H1 (cell line): Measurements from ENCODE around the gene CDH22. TPM values are rescaled to one million over a fixed set of nuclear protein-coding genes. Genes with fewer than 3 reads are reported as not detected.

Experiments
- CTCF ChIA-PET: fragments of 300-600 bp; sonication (Branson Sonifier 250); formaldehyde crosslinking; loops from one replicate; lab custom pipeline; 2021; ENCODE audit not compliant: partially characterized antibody; lab: Charles Lee
- POLR2A ChIA-PET: fragments of 300-600 bp; sonication (Branson Sonifier 250); formaldehyde crosslinking; loops from one replicate; lab custom pipeline; 2021; ENCODE audit warnings: inconsistent platforms; ENCODE audit not compliant: partially characterized antibody; lab: Charles Lee
- DNase-seq, 2 experiments: peaks; one replicate each; pipeline versions ENCODE4 v3.0.0 to v3.0.0-alpha.2; 2010 to 2022; ENCODE audit warnings: low spot score in 2 of 2, low read depth in 1 of 2, mixed read lengths in 1 of 2
- FAIRE-seq: peaks from 2 replicates; lab custom pipeline; 2011; peaks lifted over from hg19 to GRCh38; lab: Jason Lieb, UNC
- H2AFZ ChIP-seq: 2 replicates; pipeline ENCODE4 v1.8.1; 2012; ENCODE audit warnings: low read length, inconsistent platforms
- H2AK5ac ChIP-seq: 2 replicates; pipeline ENCODE4 v1.6.1; 2013; ENCODE audit warnings: low read depth, low read length
- H2BK120ac ChIP-seq: replicated peaks from 2 replicates; pipeline ENCODE3; 2013; ENCODE audit warnings: low read depth, low read length, inconsistent platforms
- H2BK12ac ChIP-seq: 2 replicates; pipeline ENCODE4 v1.6.1; 2013; ENCODE audit warnings: low read depth, low read length
- H2BK15ac ChIP-seq: 2 replicates; pipeline ENCODE4 v1.6.1; 2013; ENCODE audit warnings: low read length
- H2BK20ac ChIP-seq: 2 replicates; pipeline ENCODE4 v1.6.1; 2013; ENCODE audit warnings: low read length
- H2BK5ac ChIP-seq: 2 replicates; pipeline ENCODE4 v1.6.1; 2013; ENCODE audit warnings: low read depth, low read length
- H3K14ac ChIP-seq: 2 replicates; pipeline ENCODE4 v1.6.1; 2013; ENCODE audit warnings: inconsistent platforms; ENCODE audit not compliant: insufficient read length
- H3K18ac ChIP-seq: 2 replicates; pipeline ENCODE4 v1.6.1; 2013; ENCODE audit warnings: low read length; ENCODE audit errors: extremely low read depth
- H3K23ac ChIP-seq: 2 replicates; pipeline ENCODE4 v1.6.1; 2013; ENCODE audit warnings: inconsistent platforms; ENCODE audit not compliant: insufficient read length
- H3K23me2 ChIP-seq: 2 replicates; pipeline ENCODE4 v1.6.1; 2013; ENCODE audit warnings: low read depth, low read length
- H3K27ac ChIP-seq: 2 replicates; pipeline ENCODE4 v1.6.1; 2011; ENCODE audit warnings: low read depth, low read length, inconsistent platforms
- H3K27me3 ChIP-seq, 4 experiments: replicated peaks in 1 of 4; 1 replicate in 1 of 4; 2 replicates in 3 of 4; pipeline versions ENCODE4 v1.6.1 to v1.8.1; 2011 to 2013; ENCODE audit warnings: low read length in 3 of 4, mild to moderate bottlenecking in 3 of 4, inconsistent platforms in 2 of 4, mixed read lengths in 2 of 4, moderate library complexity in 1 of 4; ENCODE audit not compliant: control insufficient read depth in 3 of 4, insufficient read depth in 3 of 4; ENCODE audit errors: extremely low read depth in 1 of 4
- H3K36me3 ChIP-seq, 4 experiments: 2 replicates each; pipeline versions ENCODE4 v1.6.1 to v1.8.1; 2011 to 2013; ENCODE audit warnings: mild to moderate bottlenecking in 4 of 4, low read length in 3 of 4, moderate library complexity in 2 of 4, control low read depth in 1 of 4, inconsistent platforms in 1 of 4; ENCODE audit not compliant: insufficient read depth in 4 of 4, control insufficient read depth in 2 of 4
- H3K4ac ChIP-seq: replicated peaks from 2 replicates; pipeline ENCODE3; 2013; ENCODE audit warnings: low read length, low read depth, mixed read lengths, inconsistent platforms; ENCODE audit not compliant: insufficient read length
- H3K4me1 ChIP-seq, 4 experiments: replicated peaks in 1 of 4; 1 replicate in 1 of 4; 2 replicates in 3 of 4; pipeline versions ENCODE4 v1.6.1 to v1.8.1; 2011 to 2013; ENCODE audit warnings: low read length in 3 of 4, inconsistent platforms in 2 of 4, mixed read lengths in 1 of 4; ENCODE audit not compliant: insufficient read depth in 4 of 4, control insufficient read depth in 3 of 4
- H3K4me2 ChIP-seq, 2 experiments: 2 replicates each; pipeline versions ENCODE4 v1.6.1 to v1.8.1; 2011 to 2013; ENCODE audit warnings: low read depth in 2 of 2, low read length in 2 of 2, control low read depth in 1 of 2, inconsistent platforms in 1 of 2, mild to moderate bottlenecking in 1 of 2; ENCODE audit not compliant: insufficient read depth in 1 of 2
- H3K4me3 ChIP-seq, 4 experiments: fragments of 200-600, 300-600 bp in 1 of 4; sonication (generic), shearing (Covaris generic), sonication (Bioruptor Twin) in 1 of 4; 2 replicates each; pipeline versions ENCODE4 v1.5.1 to v1.8.1; 2011 to 2016; ENCODE audit warnings: low read length in 4 of 4, low read depth in 3 of 4, control low read depth in 2 of 4, inconsistent platforms in 2 of 4, mild to moderate bottlenecking in 2 of 4, mixed read lengths in 1 of 4, moderate library complexity in 1 of 4; ENCODE audit not compliant: insufficient read depth in 2 of 4; ENCODE audit errors: extremely low read depth in 1 of 4
- H3K56ac ChIP-seq: replicated peaks from 2 replicates; pipeline ENCODE3; 2013; ENCODE audit warnings: low read depth, mild to moderate bottlenecking, mixed read lengths, low read length, inconsistent platforms; ENCODE audit not compliant: insufficient read length
- H3K79me1 ChIP-seq: 2 replicates; pipeline ENCODE4 v1.6.1; 2013; ENCODE audit warnings: low read depth, low read length, control low read depth
- H3K79me2 ChIP-seq, 2 experiments: 2 replicates each; pipeline versions ENCODE4 v1.6.1 to v1.8.1; 2012 to 2013; ENCODE audit warnings: low read length in 2 of 2, mild to moderate bottlenecking in 2 of 2, inconsistent platforms in 1 of 2; ENCODE audit not compliant: insufficient read depth in 2 of 2, control insufficient read depth in 1 of 2
- H3K9ac ChIP-seq, 4 experiments: replicated peaks in 1 of 4; 1 replicate in 1 of 4; 2 replicates in 3 of 4; pipeline versions ENCODE4 v1.6.1 to v1.8.1; 2011 to 2013; ENCODE audit warnings: low read depth in 3 of 4, low read length in 3 of 4, control low read depth in 2 of 4, mild to moderate bottlenecking in 2 of 4, moderate library complexity in 2 of 4, inconsistent platforms in 1 of 4; ENCODE audit errors: extremely low read depth in 1 of 4
- H3K9me3 ChIP-seq, 2 experiments: 2 replicates each; pipeline versions ENCODE4 v1.6.1 to v1.8.1; 2012 to 2013; ENCODE audit warnings: mild to moderate bottlenecking in 2 of 2, moderate library complexity in 2 of 2, control low read depth in 1 of 2, inconsistent platforms in 1 of 2, low read depth in 1 of 2, low read length in 1 of 2, mixed read lengths in 1 of 2; ENCODE audit not compliant: insufficient read depth in 2 of 2
- H4K20me1 ChIP-seq, 2 experiments: replicated peaks in 1 of 2; 2 replicates each; pipeline versions ENCODE3 to v1.8.1; 2011 to 2013; ENCODE audit warnings: inconsistent platforms in 2 of 2, low read length in 2 of 2, mild to moderate bottlenecking in 1 of 2; ENCODE audit not compliant: insufficient read depth in 2 of 2, control insufficient read depth in 1 of 2
- H4K5ac ChIP-seq: 2 replicates; pipeline ENCODE4 v1.6.1; 2013; ENCODE audit warnings: low read length, low read depth, mixed read lengths, inconsistent platforms; ENCODE audit not compliant: insufficient read length
- H4K8ac ChIP-seq: 2 replicates; pipeline ENCODE4 v1.8.0; 2013; ENCODE audit warnings: mild to moderate bottlenecking, moderate library complexity, low read length, inconsistent platforms; ENCODE audit not compliant: insufficient read depth; ENCODE audit errors: extremely low read depth
- H4K91ac ChIP-seq: replicated peaks from 2 replicates; pipeline ENCODE3; 2013; ENCODE audit warnings: low read length, mixed read lengths, inconsistent platforms; ENCODE audit not compliant: insufficient read length
- SIRT6 ChIP-seq: IDR thresholded peaks from one replicate; pipeline ENCODE4 v1.7.1; 2012; ENCODE audit warnings: low read length, inconsistent platforms
- SP4 ChIP-seq: IDR thresholded peaks from 2 replicates; pipeline ENCODE4 v1.6.1; 2012; ENCODE audit warnings: low read length, inconsistent platforms
- WGBS, 2 experiments: shearing (Covaris generic) in 1 of 2; methylation state at CpG; one replicate each; pipeline versions ENCODE4 v1.1.6 to v1.1.7; 2013 to 2015; ENCODE audit warnings: low lambda C conversion rate in 2 of 2, mixed read lengths in 2 of 2, inconsistent platforms in 1 of 2, low coverage in 1 of 2, missing lambda C conversion rate in 1 of 2; ENCODE audit not compliant: insufficient replicate concordance in 2 of 2, insufficient coverage in 1 of 2, insufficient read length in 1 of 2; ENCODE audit errors: extremely low coverage in 1 of 2, missing lambda C conversion rate in 1 of 2; 5-methylcytosine and 5-hydroxymethylcytosine counted together
- polyA plus RNA-seq, 7 experiments: library from polyadenylated mRNA; depleted of rRNA in 3 of 7; stranded (reverse) in 5 of 7; unstranded in 2 of 7; fragments of >200 nt in 5 of 7; fragments of 200-250 nt in 2 of 7; gene quantifications; 1 replicate in 5 of 7; 2 replicates in 1 of 7; 4 replicates in 1 of 7; pipeline versions ENCODE4 v1.2.1 to v1.2.3, GENCODE V29; 2011 to 2013; ENCODE audit warnings: missing spikeins in 2 of 7, mixed read lengths in 2 of 7
- total RNA-seq: library from RNA; stranded (reverse); fragmentation: NEBNext Ultra II Directional; extraction: Animal tissue kit (Norgen Biotek cat#: 25700); gene quantifications from 2 replicates; pipeline ENCODE4 v1.2.1, GENCODE V29; 2021

CDH22 gene
- total and polyA plus RNA-seq, 2 of the 8 experiments (the other 6 are each of a cell fraction or from before 2014, with no cell fraction given): 0.35 to 0.39 TPM

- Histone ChIP-seq H3K36me3 (no peaks in the 10 kb centered on the region), H3K23ac (no peak overlapping the region), H3K9ac (no peak overlapping the region), H4K5ac (no peak overlapping the region), H4K91ac (no peak overlapping the region), H4K20me1 (peaks cover 0 to 2% of the 10 kb centered on the region in 2 experiments), H2AK5ac (no peak overlapping the region), H2BK120ac (no peak overlapping the region), H3K14ac (no peak overlapping the region), H3K27me3 (no peaks in the 10 kb centered on the region), H3K9me3 (no peaks in the 10 kb centered on the region), H2BK5ac (no peak overlapping the region; the same call in 1 of the 2 replicates), H3K27ac (no peak overlapping the region), H3K79me1 (no peaks in the 10 kb centered on the region)
- DNase-seq (no peak), FAIRE-seq (no peak)
- ChIA-PET POLR2A (no interaction called here), CTCF (interaction anchor here (0.7 to 4.0 kb wide), 10 partner anchors 8 to 128 kb away, joined by 3 to 16 read pairs (median 3); no protein-coding TSS in a partner anchor)
- WGBS, 2 experiments: 89% methylated on average over 1 of the region's 1 CpG; no CpG with 5 or more reads in 1 of the 2 experiments
- TF ChIP-seq SIRT6 (no peak), SP4 (no peak)
- TF ChIP-seq, all 59 proteins: peak for 0
- H3K4me1 ChIP-seq: no peaks in the 10 kb centered on the region
- H2BK12ac ChIP-seq: no peak overlapping the region
- no peak overlapping the region for H3K18ac ChIP-seq
- H3K4me2 ChIP-seq: no peak overlapping the region
- H2BK20ac ChIP-seq: no peak overlapping the region
- no peak overlapping the region for H3K4me3 ChIP-seq
- no peak overlapping the region for H2AFZ ChIP-seq
- peaks cover 1% of the 10 kb centered on the region; the same call in 1 of the 2 replicates for H3K23me2 ChIP-seq
- H2BK15ac ChIP-seq: no peak overlapping the region
- H4K8ac ChIP-seq: no peak overlapping the region
- H3K79me2 ChIP-seq: no peaks in the 10 kb centered on the region
- no peak overlapping the region for H3K4ac ChIP-seq
- H3K56ac ChIP-seq: no peak overlapping the region
These were observed 47.3 kb downstream of the CDH22 start for GRCh38 chr20:46260936-46261454.
